Erythroblast (primary cell): ENCODE results near the gene CYFIP2.

Experiments used
- GATA1 ChIP-seq: IDR thresholded peaks from 2 replicates; pipeline ENCODE4 v1.6.1; 2011; ENCODE audit warnings: low read depth, mild to moderate bottlenecking, control low read depth, low read length, moderate library complexity
- POLR2A ChIP-seq: IDR thresholded peaks from 2 replicates; pipeline ENCODE4 v1.6.1; 2011; ENCODE audit warnings: mild to moderate bottlenecking, low read length

GRCh38 chr5:157327771-157328170, 61.8 kb downstream of the CYFIP2 start:
- TF ChIP-seq POLR2A (no peak), GATA1 (no peak)
